Measurements from ENCODE around the gene OOSP4A.
"Not testable (repeated sequence)": the region's sequence is repeated elsewhere in the genome, so short reads cannot be mapped to it uniquely, and the experiment has no call there.

The OOSP4A gene

GRCh38 chr11:59973097-59973496, 9.3 kb downstream of the OOSP4A start:
- DNase-seq (ENCODE audit: low spot score), result no peak
- FAIRE-seq, result no peak

GRCh38 chr11:59981106-59981770, 17.4 kb downstream of the OOSP4A start:
- DNase-seq (ENCODE audit: low spot score) (no peak), FAIRE-seq (no peak)

GRCh38 chr11:59982037-59982436, 18.2 kb downstream of the OOSP4A start:
- not testable (repeated sequence) for FAIRE-seq; DNase-seq (ENCODE audit: low spot score)

- no peak for FAIRE-seq
Observed at GRCh38 chr11:59983212-59983611, 19.4 kb downstream of the OOSP4A start.

GRCh38 chr11:59984368-59984767, 20.5 kb downstream of the OOSP4A start:
- DNase-seq (ENCODE audit: low spot score) (no peak), FAIRE-seq (no peak)

More at GRCh38 chr11:59983212-59983611, 19.4 kb downstream of the OOSP4A start:
- DNase-seq (ENCODE audit: low spot score), result no peak

GRCh38 chr11:59990421-59990820, 26.6 kb downstream of the OOSP4A start:
- FAIRE-seq (no peak), DNase-seq (ENCODE audit: low spot score) (no peak)

- FAIRE-seq, result no peak
Observed at GRCh38 chr11:59992425-59992824, 28.6 kb downstream of the OOSP4A start.

GRCh38 chr11:59997800-59998199, 34.0 kb downstream of the OOSP4A start:
- no peak for FAIRE-seq
- no peak for DNase-seq (ENCODE audit: low spot score)

More at GRCh38 chr11:59992425-59992824, 28.6 kb downstream of the OOSP4A start:
- DNase-seq (ENCODE audit: low spot score), result no peak

- DNase-seq (ENCODE audit: low spot score), result no peak
- FAIRE-seq, result no peak
Observed at GRCh38 chr11:59999691-60000090, 35.9 kb downstream of the OOSP4A start.

GRCh38 chr11:60003729-60004128, 39.9 kb downstream of the OOSP4A start:
- DNase-seq (ENCODE audit: low spot score), result no peak
- no peak for FAIRE-seq

GRCh38 chr11:60005360-60005759, 41.5 kb downstream of the OOSP4A start:
- no peak for DNase-seq (ENCODE audit: low spot score)
- no peak for FAIRE-seq

GRCh38 chr11:60016881-60017280, 53.0 kb downstream of the OOSP4A start, which contains the start of gene OOSP4B:
OOSP4B (plus strand) TSS chr11:60017181.
- FAIRE-seq, result no peak

GRCh38 chr11:60018058-60018457, 54.2 kb downstream of the OOSP4A start:
- DNase-seq (ENCODE audit: low spot score), result no peak
- FAIRE-seq, result no peak

More at GRCh38 chr11:60016881-60017280, 53.0 kb downstream of the OOSP4A start, which contains the start of gene OOSP4B:
- no peak for DNase-seq (ENCODE audit: low spot score)
